B cell (primary cell): ENCODE measurements around the gene MAN2B2.

ENCODE experiments used
- EZH2 ChIP-seq: IDR thresholded peaks from 2 replicates; pipeline ENCODE4 v1.6.1; 2012; ENCODE audit warnings: borderline replicate concordance, low read depth, mild to moderate bottlenecking, moderate library complexity, low read length; ENCODE audit not compliant: insufficient read depth, poor library complexity, severe bottlenecking
- TF ChIP-seq, protein P1 (sequence below): fragments of 200-600 bp; IDR thresholded peaks from one replicate; pipeline ENCODE4 v1.8.0; 2022; ENCODE audit warnings: antibody characterized with exemption, mild to moderate bottlenecking

DNA sequence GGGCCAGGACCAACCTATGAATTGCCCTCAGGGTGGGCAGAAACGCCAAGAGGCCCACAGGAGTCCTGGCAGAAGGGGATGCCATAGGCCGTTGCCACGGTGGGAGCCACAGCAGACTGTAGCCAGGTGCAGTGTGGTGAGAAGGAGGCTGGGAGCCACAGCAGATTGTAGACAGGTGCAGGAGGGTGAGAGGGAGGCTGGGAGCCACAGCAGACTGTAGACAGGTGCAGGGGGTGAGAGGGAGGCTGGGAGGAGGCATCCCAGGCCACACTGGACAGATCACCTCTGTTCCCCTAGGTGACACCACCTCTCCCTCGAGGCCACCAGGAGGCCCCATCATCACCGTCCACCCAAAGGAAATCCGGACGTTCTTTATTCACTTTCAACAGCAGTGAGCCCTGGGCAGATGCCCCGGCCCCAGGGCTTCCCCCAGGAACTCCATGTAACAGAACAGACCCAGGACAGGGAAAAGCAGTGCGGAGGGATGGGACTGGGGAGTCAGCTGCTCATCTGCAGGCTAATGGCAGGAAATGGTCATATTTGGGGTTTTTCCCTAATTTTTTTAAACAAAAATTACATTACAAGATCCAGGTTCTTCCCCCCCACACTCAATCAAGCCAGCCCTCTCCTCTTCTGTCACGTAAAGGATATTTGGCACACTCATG lies 46.0 kb downstream of the MAN2B2 start:
- TF ChIP-seq, protein P1, sequence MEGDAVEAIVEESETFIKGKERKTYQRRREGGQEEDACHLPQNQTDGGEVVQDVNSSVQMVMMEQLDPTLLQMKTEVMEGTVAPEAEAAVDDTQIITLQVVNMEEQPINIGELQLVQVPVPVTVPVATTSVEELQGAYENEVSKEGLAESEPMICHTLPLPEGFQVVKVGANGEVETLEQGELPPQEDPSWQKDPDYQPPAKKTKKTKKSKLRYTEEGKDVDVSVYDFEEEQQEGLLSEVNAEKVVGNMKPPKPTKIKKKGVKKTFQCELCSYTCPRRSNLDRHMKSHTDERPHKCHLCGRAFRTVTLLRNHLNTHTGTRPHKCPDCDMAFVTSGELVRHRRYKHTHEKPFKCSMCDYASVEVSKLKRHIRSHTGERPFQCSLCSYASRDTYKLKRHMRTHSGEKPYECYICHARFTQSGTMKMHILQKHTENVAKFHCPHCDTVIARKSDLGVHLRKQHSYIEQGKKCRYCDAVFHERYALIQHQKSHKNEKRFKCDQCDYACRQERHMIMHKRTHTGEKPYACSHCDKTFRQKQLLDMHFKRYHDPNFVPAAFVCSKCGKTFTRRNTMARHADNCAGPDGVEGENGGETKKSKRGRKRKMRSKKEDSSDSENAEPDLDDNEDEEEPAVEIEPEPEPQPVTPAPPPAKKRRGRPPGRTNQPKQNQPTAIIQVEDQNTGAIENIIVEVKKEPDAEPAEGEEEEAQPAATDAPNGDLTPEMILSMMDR: no peak
- TF ChIP-seq EZH2: no peak
